Type B pancreatic cell (in vitro differentiated cells): Measurements from ENCODE around the gene TMIE. TPM values are rescaled to one million over a fixed set of nuclear protein-coding genes. Genes with fewer than 3 reads are reported as not detected.
"Not testable (repeated sequence)": the region's sequence is repeated elsewhere in the genome, so short reads cannot be mapped to it uniquely, and the experiment has no call there.

Experiments used
- DNase-seq: peaks from one replicate; pipeline ENCODE4 v3.0.0; 2021; ENCODE audit warnings: mixed read lengths; ENCODE audit not compliant: unreplicated experiment; ENCODE audit errors: extremely low spot score
- H3K27ac Mint-ChIP-seq: 2 replicates; pipeline ENCODE4 v1.8.0; 2021; ENCODE audit warnings: mild to moderate bottlenecking, mixed read lengths
- H3K27me3 Mint-ChIP-seq: 2 replicates; pipeline ENCODE4 v1.8.0; 2021; ENCODE audit warnings: mixed read lengths
- H3K36me3 Mint-ChIP-seq: 2 replicates; pipeline ENCODE4 v1.8.0; 2021; ENCODE audit warnings: mixed read lengths
- H3K4me1 Mint-ChIP-seq: one replicate; pipeline ENCODE4 v1.8.0; 2021; ENCODE audit warnings: mixed read lengths; ENCODE audit not compliant: unreplicated experiment
- H3K4me3 Mint-ChIP-seq: 2 replicates; pipeline ENCODE4 v1.8.0; 2021; ENCODE audit warnings: mild to moderate bottlenecking, mixed read lengths
- H3K9me3 Mint-ChIP-seq: 2 replicates; pipeline ENCODE4 v1.8.0; 2021; ENCODE audit warnings: mixed read lengths
- CTCF ChIP-seq: fragments of 200-600 bp; sonication (generic); conservative IDR thresholded peaks from 2 replicates; pipeline ENCODE4 v1.5.0; 2021; ENCODE audit warnings: antibody characterized with exemption, mild to moderate bottlenecking
- total RNA-seq: library from RNA; stranded (reverse); gene quantifications from 2 replicates; pipeline ENCODE4 v1.2.1, GENCODE V29; 2021; ENCODE audit warnings: low replicate concordance

TMIE gene
- total RNA-seq, 1 donor from 2014 or later = 0.48 TPM

GRCh38 chr3:46749129-46749528 lies 47.9 kb downstream of the TMIE start:
- no peak for DNase-seq
- Mint-ChIP-seq H3K4me3 (no peak overlapping the region), H3K36me3 (no peaks in the 10 kb centered on the region), H3K4me1 (no peaks in the 10 kb centered on the region), H3K9me3 (no peaks in the 10 kb centered on the region), H3K27me3 (no peaks in the 10 kb centered on the region), H3K27ac (no peak overlapping the region)
- TF ChIP-seq CTCF = no peak

- Mint-ChIP-seq H3K9me3 (no peaks in the 10 kb centered on the region), H3K4me1 (no peaks in the 10 kb centered on the region), H3K27me3 (no peaks in the 10 kb centered on the region), H3K4me3 (no peak overlapping the region), H3K36me3 (no peaks in the 10 kb centered on the region), H3K27ac (no peak overlapping the region)
- no peak for DNase-seq
- TF ChIP-seq CTCF = no peak
Observed at GRCh38 chr3:46750555-46751038, 49.4 kb downstream of the TMIE start.

GRCh38 chr3:46753127-46753526 lies 51.9 kb downstream of the TMIE start:
- H3K4me3 Mint-ChIP-seq, H3K27me3 Mint-ChIP-seq, H3K27ac Mint-ChIP-seq, H3K9me3 Mint-ChIP-seq, DNase-seq, H3K4me1 Mint-ChIP-seq, H3K36me3 Mint-ChIP-seq: not testable (repeated sequence)

GRCh38 chr3:46755646-46756045 lies 54.5 kb downstream of the TMIE start:
- H3K36me3 Mint-ChIP-seq = peaks cover 4% of the 10 kb centered on the region
- H3K27me3 Mint-ChIP-seq = no peaks in the 10 kb centered on the region
- H3K4me1 Mint-ChIP-seq = peaks cover 10% of the 10 kb centered on the region
- no peak for TF ChIP-seq CTCF
- no peak overlapping the region for H3K27ac Mint-ChIP-seq
- H3K9me3 Mint-ChIP-seq = no peaks in the 10 kb centered on the region
- no peak for DNase-seq
- H3K4me3 Mint-ChIP-seq = no peak overlapping the region

- Mint-ChIP-seq H3K27ac (no peak overlapping the region), H3K27me3 (no peaks in the 10 kb centered on the region), H3K4me3 (no peak overlapping the region), H3K4me1 (peaks cover 10% of the 10 kb centered on the region), H3K9me3 (no peaks in the 10 kb centered on the region), H3K36me3 (peaks cover 4% of the 10 kb centered on the region)
- no peak for DNase-seq
- no peak for TF ChIP-seq CTCF
Observed at GRCh38 chr3:46756642-46757041, 55.5 kb downstream of the TMIE start.

GRCh38 chr3:46759239-46760167 lies 58.3 kb downstream of the TMIE start:
- Mint-ChIP-seq H3K36me3 (peaks cover 4% of the 10 kb centered on the region), H3K9me3 (no peaks in the 10 kb centered on the region), H3K27me3 (no peaks in the 10 kb centered on the region), H3K4me1 (peaks cover 10% of the 10 kb centered on the region), H3K4me3 (no peak overlapping the region), H3K27ac (no peak overlapping the region)
- no peak for DNase-seq
- TF ChIP-seq CTCF = no peak
